GM12874 (cell line): Measurements from ENCODE around the gene SEMA4F.

Source experiments
- TF ChIP-seq, protein P1 (sequence below): IDR thresholded peaks from 2 replicates; pipeline ENCODE4 v1.5.1; 2011; ENCODE audit warnings: low read depth, mild to moderate bottlenecking, control low read depth, low read length, moderate library complexity; ENCODE audit not compliant: insufficient read depth

The SEMA4F gene

DNA sequence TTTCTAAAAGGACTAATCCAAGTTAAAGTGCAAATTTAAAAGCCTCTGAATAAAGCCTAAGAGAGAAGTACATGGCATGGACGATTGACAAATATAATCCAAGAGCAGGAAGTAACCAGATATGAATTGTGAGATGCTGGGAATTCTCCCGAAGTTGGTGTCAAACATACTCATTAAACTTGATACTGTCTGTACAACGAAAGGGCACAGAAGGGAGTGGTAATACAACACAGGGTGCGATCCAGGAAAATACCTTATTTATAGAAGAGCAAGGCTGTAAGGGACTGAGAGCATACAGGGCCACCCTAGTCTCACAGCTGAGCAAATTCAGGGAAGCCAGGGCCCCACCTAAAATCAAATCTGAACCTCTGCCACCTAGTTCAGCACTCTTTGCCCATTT, 41.6 kb downstream of the SEMA4F start:
- TF ChIP-seq, protein P1, sequence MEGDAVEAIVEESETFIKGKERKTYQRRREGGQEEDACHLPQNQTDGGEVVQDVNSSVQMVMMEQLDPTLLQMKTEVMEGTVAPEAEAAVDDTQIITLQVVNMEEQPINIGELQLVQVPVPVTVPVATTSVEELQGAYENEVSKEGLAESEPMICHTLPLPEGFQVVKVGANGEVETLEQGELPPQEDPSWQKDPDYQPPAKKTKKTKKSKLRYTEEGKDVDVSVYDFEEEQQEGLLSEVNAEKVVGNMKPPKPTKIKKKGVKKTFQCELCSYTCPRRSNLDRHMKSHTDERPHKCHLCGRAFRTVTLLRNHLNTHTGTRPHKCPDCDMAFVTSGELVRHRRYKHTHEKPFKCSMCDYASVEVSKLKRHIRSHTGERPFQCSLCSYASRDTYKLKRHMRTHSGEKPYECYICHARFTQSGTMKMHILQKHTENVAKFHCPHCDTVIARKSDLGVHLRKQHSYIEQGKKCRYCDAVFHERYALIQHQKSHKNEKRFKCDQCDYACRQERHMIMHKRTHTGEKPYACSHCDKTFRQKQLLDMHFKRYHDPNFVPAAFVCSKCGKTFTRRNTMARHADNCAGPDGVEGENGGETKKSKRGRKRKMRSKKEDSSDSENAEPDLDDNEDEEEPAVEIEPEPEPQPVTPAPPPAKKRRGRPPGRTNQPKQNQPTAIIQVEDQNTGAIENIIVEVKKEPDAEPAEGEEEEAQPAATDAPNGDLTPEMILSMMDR = no peak

DNA sequence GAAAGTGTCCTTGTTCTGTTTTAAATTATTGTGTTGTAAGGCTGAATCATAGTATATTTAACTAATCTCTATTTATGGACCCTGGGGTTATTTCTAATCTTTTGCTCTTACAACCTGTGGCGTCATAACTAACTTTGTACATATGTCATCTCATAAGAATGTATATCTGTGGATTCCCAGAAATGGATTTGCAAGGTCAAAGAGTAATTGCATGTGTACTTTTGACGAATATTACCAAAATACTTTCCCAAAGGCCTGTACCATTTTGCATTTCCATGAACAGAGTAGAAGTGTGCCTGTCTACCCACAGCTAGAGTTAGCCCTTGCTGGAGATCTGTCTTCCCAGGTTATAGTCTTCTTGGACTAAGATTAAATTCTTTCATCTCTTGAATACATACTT, 42.8 kb downstream of the SEMA4F start:
- TF ChIP-seq, protein P1 = no peak

DNA sequence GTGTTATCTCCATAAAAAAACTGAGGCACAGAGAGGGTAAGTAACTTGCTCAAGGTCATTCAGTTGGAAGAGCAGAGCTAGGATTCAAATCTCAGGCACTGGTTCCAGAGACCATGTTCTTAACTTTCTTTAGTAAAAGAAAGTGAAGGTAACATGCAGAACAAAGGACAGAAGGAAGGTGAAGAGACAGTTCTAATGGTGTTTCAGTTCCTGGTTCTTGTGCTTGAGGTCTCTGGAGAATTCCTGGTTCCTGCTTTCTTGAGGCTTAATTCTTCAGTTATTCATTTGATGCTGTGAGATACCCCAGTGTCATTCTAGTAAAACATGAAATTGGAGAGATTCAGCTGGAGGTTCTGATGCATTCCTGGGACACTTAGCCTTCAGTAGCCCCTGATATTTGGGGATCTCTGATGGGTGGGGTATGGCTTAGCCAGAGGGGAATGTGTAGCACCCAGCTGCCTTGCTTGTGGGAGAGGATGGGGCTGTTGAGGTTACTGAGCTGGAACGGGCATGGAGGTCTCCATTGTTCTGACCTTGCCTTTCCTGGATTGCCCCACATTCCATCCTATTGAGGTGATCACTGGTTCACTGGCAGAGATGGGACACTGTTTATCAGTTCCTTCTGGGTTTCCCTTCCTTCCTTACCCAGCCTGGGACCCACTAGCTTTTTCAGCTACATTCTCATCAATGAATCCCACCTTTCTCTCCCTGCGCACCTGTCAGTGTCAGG, 46.8 kb downstream of the SEMA4F start:
- TF ChIP-seq, protein P1 = no peak

DNA sequence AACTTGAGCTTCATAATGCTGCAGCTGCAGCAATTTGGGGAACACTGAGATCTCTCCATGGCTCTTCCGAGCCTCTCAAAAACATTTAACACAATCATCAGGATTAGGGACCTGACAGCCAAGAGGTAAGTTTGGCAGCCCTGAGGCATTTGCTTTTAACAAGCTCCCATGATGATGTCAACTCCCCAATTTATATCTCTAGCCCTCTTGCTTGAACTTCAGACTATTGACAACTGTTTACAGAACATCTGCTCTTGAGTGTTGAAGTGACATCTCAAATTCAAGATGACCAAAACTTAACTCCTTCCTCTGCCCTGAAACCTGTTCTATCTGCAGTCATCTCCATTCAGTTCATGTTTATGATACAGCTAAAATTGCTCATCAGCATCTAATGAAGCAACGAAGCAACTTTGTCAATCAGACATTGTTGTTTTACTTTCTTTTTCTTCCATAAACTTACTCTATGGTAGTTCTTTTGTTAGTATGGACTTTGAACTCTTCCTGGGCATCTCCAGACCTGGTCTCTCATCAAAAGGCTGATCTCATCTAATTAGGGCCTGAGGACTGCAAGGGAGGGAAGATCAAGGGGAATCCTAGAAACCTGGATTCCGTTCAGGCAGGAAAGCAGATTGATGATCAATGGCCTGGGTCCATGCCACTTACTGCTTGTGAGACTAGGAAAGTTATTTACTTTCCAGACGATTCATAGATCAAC, 48.1 kb downstream of the SEMA4F start:
- TF ChIP-seq, protein P1 = no peak

DNA sequence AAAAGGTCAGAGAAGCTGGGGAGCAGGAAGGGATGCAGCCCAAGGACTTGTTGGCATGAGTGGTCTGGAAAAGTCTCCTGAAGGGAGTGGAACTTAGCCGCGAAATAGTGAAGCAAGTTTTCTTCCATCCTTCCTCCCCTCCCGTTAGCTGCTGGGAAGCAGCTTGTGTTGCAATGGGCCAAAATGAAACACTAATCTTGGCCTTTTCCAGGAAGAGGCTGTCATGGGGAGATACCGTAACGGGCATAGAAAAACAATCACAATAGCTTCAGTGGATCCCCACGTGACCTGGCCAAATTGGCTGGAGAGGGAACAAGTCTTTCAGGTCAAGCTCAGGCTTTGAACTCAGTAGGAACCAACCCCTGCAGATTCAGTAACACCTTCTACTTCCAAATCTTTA, 49.3 kb downstream of the SEMA4F start:
- TF ChIP-seq, protein P1 = no peak

DNA sequence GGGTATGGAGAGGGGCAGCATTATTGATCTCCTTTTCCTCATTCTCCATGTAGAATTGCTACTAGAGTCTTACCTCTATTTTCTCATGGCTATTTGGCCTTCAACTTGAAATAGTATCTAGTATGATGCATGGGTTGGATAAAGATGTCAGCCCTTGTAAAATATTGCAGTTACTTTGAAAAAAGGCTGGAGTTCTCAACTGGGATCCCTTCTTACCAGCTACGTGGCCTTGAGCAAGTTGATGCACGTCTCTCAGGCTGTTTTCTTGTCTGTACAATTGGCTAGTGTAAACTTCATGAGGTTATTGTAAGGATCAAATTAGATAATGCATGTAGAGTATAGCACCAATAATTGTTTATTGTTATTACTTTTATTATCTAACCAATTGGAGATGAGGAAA, 50.2 kb downstream of the SEMA4F start:
- TF ChIP-seq, protein P1 = no peak

DNA sequence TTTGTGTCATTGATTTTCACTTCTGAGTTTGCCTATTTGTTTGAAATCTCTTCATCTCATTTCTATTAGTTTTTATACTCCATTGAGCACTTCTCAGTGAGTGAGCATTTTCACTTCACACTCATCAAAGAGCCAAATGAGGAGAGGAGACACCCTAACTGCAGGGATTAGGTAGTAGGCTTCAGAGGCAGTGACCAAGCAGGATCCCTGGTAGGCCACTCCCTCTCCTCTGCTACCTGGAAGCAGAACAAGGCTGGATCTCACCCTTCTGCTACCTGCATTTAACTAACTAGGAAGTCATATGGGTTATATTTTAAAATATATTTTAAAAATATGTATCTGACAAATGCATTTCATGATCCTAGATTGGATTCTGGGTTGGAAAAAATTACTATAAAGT, 52.7 kb downstream of the SEMA4F start:
- TF ChIP-seq, protein P1 = no peak
